ENCODE data around the gene NAPEPLD.
"Not testable (repeated sequence)": the region's sequence is repeated elsewhere in the genome, so short reads cannot be mapped to it uniquely, and the experiment has no call there.

NAPEPLD gene

DNA sequence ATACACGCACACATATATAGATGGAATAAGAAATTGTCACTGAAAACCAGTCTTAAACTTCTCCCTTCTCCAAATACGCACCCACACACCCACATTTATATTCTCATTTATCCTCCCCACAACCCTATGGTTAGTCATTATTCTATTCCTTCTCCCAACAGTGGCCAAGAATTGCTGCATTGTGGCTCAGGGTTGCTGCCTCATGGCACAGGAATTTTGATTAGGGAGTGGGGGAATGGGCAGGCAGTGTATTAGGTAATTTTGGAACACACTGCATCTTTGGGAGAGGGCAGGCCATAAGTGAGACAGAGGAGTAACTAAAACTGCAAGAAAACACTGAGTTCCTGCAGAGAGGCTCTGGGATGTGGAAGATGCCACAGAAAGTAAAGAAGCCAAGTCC lies 35.7 kb downstream of the NAPEPLD start:
- peak; percentile 93 for DNase-seq (ENCODE audit: low read depth)
- TF ChIP-seq, protein P1, sequence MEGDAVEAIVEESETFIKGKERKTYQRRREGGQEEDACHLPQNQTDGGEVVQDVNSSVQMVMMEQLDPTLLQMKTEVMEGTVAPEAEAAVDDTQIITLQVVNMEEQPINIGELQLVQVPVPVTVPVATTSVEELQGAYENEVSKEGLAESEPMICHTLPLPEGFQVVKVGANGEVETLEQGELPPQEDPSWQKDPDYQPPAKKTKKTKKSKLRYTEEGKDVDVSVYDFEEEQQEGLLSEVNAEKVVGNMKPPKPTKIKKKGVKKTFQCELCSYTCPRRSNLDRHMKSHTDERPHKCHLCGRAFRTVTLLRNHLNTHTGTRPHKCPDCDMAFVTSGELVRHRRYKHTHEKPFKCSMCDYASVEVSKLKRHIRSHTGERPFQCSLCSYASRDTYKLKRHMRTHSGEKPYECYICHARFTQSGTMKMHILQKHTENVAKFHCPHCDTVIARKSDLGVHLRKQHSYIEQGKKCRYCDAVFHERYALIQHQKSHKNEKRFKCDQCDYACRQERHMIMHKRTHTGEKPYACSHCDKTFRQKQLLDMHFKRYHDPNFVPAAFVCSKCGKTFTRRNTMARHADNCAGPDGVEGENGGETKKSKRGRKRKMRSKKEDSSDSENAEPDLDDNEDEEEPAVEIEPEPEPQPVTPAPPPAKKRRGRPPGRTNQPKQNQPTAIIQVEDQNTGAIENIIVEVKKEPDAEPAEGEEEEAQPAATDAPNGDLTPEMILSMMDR (conservative IDR thresholded peaks at IDR 0.05; ENCODE audit: control insufficient read depth, insufficient read depth, low read depth, low read length): no peak
- no peak overlapping the region for H3K4me3 ChIP-seq (ENCODE audit: control insufficient read depth, low read depth, low read length)

DNA sequence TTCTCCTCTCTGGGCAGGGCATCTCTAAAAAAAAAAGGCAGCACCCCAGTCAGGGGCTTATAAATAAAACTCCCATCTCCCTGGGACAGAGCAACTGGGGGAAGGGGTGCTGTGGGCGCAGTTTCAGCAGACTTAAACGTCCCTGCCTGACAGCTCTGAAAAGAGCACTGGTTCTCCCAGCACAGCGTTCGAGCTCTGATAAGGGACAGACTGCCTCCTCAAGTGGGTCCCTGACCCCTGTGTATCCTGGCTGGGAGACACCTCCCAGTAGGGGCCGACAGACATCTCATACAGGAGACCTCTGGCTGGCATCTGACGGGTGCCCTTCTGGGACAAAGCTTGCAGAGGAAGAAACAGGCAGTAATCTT lies 42.2 kb downstream of the NAPEPLD start:
- not testable (repeated sequence) for H3K4me3 ChIP-seq (ENCODE audit: control insufficient read depth, low read depth, low read length); DNase-seq (ENCODE audit: low read depth)

DNA sequence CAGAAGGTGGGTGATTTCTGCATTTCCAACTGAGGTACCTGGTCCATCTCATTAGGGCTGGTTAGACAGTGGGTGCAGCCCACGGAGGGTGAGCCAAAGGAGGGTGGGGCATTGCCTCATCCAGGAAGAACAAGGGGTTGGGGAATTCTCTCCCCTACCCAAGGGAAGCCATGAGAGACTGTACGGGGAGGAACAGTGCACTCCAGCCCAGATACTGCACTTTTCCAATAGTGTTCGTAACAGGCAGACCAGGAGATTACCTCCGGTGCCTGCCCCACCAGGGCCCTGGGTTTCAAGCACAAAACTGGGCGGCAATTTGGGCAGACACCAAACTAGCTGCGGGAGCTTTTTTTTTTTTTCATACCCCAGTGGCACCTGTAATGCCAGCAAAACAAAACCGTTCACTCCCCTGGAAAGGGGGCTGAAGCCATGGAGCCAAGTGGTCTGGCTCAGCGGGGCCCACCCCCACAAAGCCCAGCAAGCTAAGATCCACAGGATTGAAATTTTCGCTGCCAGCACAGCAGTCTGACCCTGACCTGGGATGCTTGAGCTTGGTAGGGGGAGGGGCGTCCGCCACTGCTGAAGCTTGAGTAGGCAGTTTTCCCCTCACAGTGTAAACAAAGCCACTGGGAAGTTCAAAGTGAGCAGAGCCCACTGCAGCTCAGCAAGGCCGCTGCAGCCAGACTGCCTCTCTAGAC lies 42.7 kb downstream of the NAPEPLD start:
- no peak overlapping the region for H3K4me3 ChIP-seq (ENCODE audit: control insufficient read depth, low read depth, low read length)
- TF ChIP-seq, protein P1 (conservative IDR thresholded peaks at IDR 0.05; ENCODE audit: control insufficient read depth, insufficient read depth, low read depth, low read length): no peak
- DNase-seq (ENCODE audit: low read depth): no peak

DNA sequence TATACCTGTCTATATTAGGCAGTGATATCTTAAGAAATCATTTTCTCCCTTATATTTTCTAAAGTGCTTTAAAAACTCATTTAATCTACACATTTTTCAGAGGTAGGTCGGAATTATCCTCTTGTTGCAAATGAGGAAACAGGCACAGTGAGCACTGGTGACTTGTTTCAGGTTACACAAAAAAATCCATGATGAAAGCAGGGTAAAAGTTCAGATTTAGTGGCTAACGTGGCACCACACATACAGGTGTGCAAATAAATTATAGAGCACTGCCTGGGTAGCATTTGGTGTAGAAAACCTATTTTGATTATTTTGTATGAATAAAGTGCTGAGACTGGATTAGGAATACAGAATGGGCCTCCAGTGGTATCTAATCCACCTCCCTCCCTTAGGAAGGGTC lies 47.4 kb downstream of the NAPEPLD start:
- no peak for DNase-seq (ENCODE audit: low read depth)
- H3K4me3 ChIP-seq (ENCODE audit: control insufficient read depth, low read depth, low read length): no peak overlapping the region

DNA sequence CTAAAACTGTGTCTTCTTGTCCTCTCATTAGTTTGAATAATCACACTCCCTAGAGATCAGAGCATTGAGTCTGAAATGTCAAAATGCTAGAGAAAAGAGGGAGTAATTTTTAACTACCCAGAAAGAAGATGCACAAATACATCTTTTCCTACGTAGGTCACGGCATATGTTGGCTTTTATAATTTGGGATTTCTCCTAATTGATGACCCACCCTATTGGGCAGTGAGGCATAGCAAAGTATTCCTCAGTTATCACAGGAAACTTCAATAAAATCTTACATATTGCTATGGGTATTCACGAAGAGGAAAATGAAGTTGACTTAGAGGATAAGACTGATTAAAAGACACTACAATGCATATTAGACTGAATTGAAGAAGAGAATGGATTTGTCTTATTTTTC lies 48.6 kb downstream of the NAPEPLD start:
- DNase-seq (ENCODE audit: low read depth): no peak
- no peak overlapping the region for H3K4me3 ChIP-seq (ENCODE audit: control insufficient read depth, low read depth, low read length)
- TF ChIP-seq, protein P1 (conservative IDR thresholded peaks at IDR 0.05; ENCODE audit: control insufficient read depth, insufficient read depth, low read depth, low read length): no peak

More for the DNA sequence above, 47.4 kb downstream of the NAPEPLD start:
- TF ChIP-seq, protein P1 (conservative IDR thresholded peaks at IDR 0.05; ENCODE audit: control insufficient read depth, insufficient read depth, low read depth, low read length): no peak

DNA sequence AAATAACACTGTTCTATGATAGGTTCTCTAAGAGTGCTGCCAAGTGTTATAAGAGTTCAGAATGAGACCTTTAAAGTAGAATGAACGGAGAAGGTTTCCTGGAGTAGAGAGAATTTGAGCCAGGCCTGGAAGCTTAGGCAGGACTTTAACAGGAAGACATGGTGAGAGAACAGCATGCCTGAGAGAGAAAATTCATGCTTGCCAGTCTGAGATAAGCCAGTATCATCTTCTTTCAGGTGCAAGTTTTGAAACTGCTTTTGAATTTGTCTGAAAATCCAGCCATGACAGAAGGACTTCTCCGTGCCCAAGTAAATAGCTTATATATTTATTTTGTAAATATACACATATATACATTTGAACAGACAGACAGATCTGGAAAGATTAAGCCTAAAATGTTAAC lies 51.9 kb downstream of the NAPEPLD start:
- TF ChIP-seq, protein P1 (conservative IDR thresholded peaks at IDR 0.05; ENCODE audit: control insufficient read depth, insufficient read depth, low read depth, low read length): no peak
- H3K4me3 ChIP-seq (ENCODE audit: control insufficient read depth, low read depth, low read length): no peak overlapping the region
- DNase-seq (ENCODE audit: low read depth): no peak

DNA sequence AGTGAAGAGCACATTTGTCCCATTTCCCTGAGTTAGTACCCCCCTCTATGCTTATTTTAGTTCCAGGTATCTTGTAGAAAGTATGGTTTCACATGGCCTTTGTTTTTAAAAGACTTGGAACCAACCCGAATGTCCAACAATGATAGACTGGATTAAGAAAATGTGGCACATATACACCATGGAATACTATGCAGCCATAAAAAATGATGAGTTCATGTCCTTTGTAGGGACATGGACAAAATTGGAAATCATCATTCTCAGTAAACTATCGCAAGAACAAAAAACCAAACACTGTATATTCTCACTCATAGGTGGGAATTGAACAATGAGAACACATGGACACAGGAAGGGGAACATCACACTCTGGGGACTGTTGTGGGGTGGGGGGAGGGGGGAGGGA lies 53.3 kb downstream of the NAPEPLD start:
- not testable (repeated sequence) for H3K4me3 ChIP-seq (ENCODE audit: control insufficient read depth, low read depth, low read length); DNase-seq (ENCODE audit: low read depth)

DNA sequence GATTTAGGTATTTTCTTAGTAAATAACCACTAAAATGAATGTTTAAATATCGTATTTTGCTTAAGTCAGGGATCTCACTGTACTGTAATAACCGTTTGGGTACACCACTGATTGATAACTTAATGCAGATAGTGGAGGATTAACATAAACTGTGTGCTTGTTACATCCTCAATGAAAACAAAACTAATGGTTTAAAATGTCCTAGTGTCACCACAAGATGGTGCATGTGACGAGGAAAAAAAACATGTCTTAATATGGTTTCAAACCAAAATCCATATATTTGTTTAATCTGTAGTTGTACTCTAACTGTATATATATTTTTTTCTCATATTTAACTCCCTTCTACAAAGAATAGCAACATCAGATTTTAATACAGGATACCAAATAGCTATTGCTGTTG lies 54.8 kb downstream of the NAPEPLD start:
- DNase-seq (ENCODE audit: low read depth): peak; percentile 11
- TF ChIP-seq, protein P1 (conservative IDR thresholded peaks at IDR 0.05; ENCODE audit: control insufficient read depth, insufficient read depth, low read depth, low read length): peak; percentile 5
- H3K4me3 ChIP-seq (ENCODE audit: control insufficient read depth, low read depth, low read length): no peak overlapping the region
